Transverse colon (tissue), 4 donors: Measurements from ENCODE around the gene CMTM3.

Experiments
- POLR2AphosphoS5 ChIP-seq, 3 donors: sonication (generic); formaldehyde crosslinking; IDR thresholded peaks; one replicate each; pipeline ENCODE4 v1.6.1; 2016; ENCODE audit warnings: antibody characterized with exemption in 3 of 3
- TF ChIP-seq, protein P1 (sequence below), 5 experiments: fragments of 200-600 bp in 3 of 5; fragments of 450-650 bp in 2 of 5; sonication (generic) in 3 of 5; IDR thresholded peaks; 1 replicate in 2 of 5; 2 replicates in 3 of 5; pipeline ENCODE4 v1.5.1; 2016 to 2017; ENCODE audit warnings: antibody characterized with exemption in 5 of 5, inconsistent platforms in 3 of 5, mild to moderate bottlenecking in 2 of 5, moderate library complexity in 1 of 5

DNA sequence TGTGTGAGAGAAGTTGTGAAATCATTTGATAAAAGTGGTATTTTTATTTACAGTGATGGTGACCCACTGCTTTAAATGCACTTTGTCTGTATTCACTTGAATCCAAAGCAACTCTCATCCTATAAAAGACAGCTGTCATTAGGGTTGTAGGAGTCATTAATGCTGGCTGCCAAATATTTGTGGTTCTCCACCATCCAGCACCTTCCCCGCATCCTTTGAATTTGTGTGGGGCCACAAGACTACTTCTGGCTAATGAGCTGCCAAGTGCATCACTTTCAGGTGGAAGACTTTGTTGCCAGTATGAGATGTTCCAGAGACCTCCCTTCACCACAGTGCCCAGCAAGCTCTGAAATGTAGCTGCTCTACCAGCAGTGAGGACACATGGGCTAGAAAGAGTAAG, 43.4 kb downstream of the CMTM3 start:
- TF ChIP-seq, protein P1, sequence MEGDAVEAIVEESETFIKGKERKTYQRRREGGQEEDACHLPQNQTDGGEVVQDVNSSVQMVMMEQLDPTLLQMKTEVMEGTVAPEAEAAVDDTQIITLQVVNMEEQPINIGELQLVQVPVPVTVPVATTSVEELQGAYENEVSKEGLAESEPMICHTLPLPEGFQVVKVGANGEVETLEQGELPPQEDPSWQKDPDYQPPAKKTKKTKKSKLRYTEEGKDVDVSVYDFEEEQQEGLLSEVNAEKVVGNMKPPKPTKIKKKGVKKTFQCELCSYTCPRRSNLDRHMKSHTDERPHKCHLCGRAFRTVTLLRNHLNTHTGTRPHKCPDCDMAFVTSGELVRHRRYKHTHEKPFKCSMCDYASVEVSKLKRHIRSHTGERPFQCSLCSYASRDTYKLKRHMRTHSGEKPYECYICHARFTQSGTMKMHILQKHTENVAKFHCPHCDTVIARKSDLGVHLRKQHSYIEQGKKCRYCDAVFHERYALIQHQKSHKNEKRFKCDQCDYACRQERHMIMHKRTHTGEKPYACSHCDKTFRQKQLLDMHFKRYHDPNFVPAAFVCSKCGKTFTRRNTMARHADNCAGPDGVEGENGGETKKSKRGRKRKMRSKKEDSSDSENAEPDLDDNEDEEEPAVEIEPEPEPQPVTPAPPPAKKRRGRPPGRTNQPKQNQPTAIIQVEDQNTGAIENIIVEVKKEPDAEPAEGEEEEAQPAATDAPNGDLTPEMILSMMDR (IDR thresholded peaks at IDR 0.05), result no peak
- TF ChIP-seq POLR2AphosphoS5 (IDR thresholded peaks at IDR 0.05), result no peak
